ENCODE measurements around the gene SLC16A6. TPM values are rescaled to one million over a fixed set of nuclear protein-coding genes. Genes with fewer than 3 reads are reported as not detected.

SLC16A6 gene
- total and polyA plus RNA-seq, 11 donors = 0.16 to 1.7 (median 0.37) TPM; not detected in 2

- 87 to 93% (median 90%) methylated on average over 7 of the region's 7 CpGs for WGBS, 4 donors
Observed at GRCh38 chr17:68295086-68295485, 4.2 kb upstream of the SLC16A6 start.

GRCh38 chr17:68294617-68295016, 3.7 kb upstream of the SLC16A6 start:
- no peak for DNase-seq
- Histone ChIP-seq H3K4me3 (no peak overlapping the region), H3K27ac (no peak overlapping the region), H3K27me3 (peaks cover 0 to 30% (median 3%) of the 10 kb centered on the region in 9 donors), H3K4me1 (peaks cover 2 to 44% (median 13%) of the 10 kb centered on the region in 12 donors), H3K9me3 (no peaks in the 10 kb centered on the region), H3K36me3 (no peaks in the 10 kb centered on the region)
- ATAC-seq = no peak
- intact Hi-C loops (cut with DNase I) = loop anchor here in 4 of 10 donors (5.0 to 10.0 kb wide), 3 partner anchors 68 to 83 kb away; no protein-coding TSS in a partner anchor
- TF ChIP-seq CTCF (IDR thresholded peaks at IDR 0.05) = no peak
- TF ChIP-seq POLR2A (IDR thresholded peaks at IDR 0.05) = no peak
- WGBS, 4 donors = 89 to 93% (median 91%) methylated on average over 4 of the region's 4 CpGs

More at GRCh38 chr17:68295086-68295485, 4.2 kb upstream of the SLC16A6 start:
- Histone ChIP-seq H3K27me3 (peaks cover 0 to 30% (median 3%) of the 10 kb centered on the region in 9 donors), H3K9me3 (no peaks in the 10 kb centered on the region), H3K4me1 (peaks cover 2 to 41% (median 13%) of the 10 kb centered on the region in 12 donors), H3K27ac (no peak overlapping the region), H3K36me3 (no peaks in the 10 kb centered on the region), H3K4me3 (no peak overlapping the region)
- ATAC-seq (no peak), DNase-seq (no peak)
- TF ChIP-seq CTCF (IDR thresholded peaks at IDR 0.05) = no peak
- no peak for TF ChIP-seq POLR2A (IDR thresholded peaks at IDR 0.05)
- intact Hi-C loops (cut with DNase I) = loop anchor here in 2 of 10 donors (5.0 to 10.0 kb wide), 2 partner anchors 67 to 80 kb away; no protein-coding TSS in a partner anchor

GRCh38 chr17:68294196-68294555, 3.2 kb upstream of the SLC16A6 start:
- H3K27me3 ChIP-seq = peaks cover 0 to 30% (median 3%) of the 10 kb centered on the region in 9 donors
- DNase-seq = no peak
- TF ChIP-seq POLR2A (IDR thresholded peaks at IDR 0.05) (no peak), CTCF (IDR thresholded peaks at IDR 0.05) (no peak)
- WGBS, 4 donors = 67 to 81% (median 74%) methylated on average over 3 of the region's 3 CpGs
- H3K36me3 ChIP-seq = no peaks in the 10 kb centered on the region
- intact Hi-C loops (cut with DNase I) = loop anchor here in 3 of 10 donors (5.0 to 10.0 kb wide), 2 partner anchors 81 to 83 kb away; no protein-coding TSS in a partner anchor
- H3K4me3 ChIP-seq = no peak overlapping the region
- no peak for ATAC-seq
- H3K9me3 ChIP-seq = no peaks in the 10 kb centered on the region
- no peak overlapping the region for H3K27ac ChIP-seq
- H3K4me1 ChIP-seq = peaks cover 2 to 48% (median 13%) of the 10 kb centered on the region in 12 donors

GRCh38 chr17:68293490-68294195, 2.7 kb upstream of the SLC16A6 start:
- intact Hi-C loops (cut with DNase I) = loop anchor here in 3 of 10 donors (5.0 to 10.0 kb wide), 2 partner anchors 81 to 84 kb away; no protein-coding TSS in a partner anchor
- TF ChIP-seq CTCF (IDR thresholded peaks at IDR 0.05) (no peak), POLR2A (IDR thresholded peaks at IDR 0.05) (no peak)
- Histone ChIP-seq H3K36me3 (no peaks in the 10 kb centered on the region), H3K4me1 (peaks cover 2 to 53% (median 13%) of the 10 kb centered on the region in 12 donors), H3K4me3 (no peak overlapping the region), H3K9me3 (no peaks in the 10 kb centered on the region), H3K27ac (no peak overlapping the region), H3K27me3 (peaks cover 0 to 30% (median 3%) of the 10 kb centered on the region in 9 donors)
- WGBS, 4 donors = 94 to 97% (median 96%) methylated on average over 6 of the region's 6 CpGs
- ATAC-seq (no peak), DNase-seq (no peak)
